HepG2 (cell line): ENCODE measurements around the gene RHBDL1. TPM values are rescaled to one million over a fixed set of nuclear protein-coding genes. Genes with fewer than 3 reads are reported as not detected.

Experiments used
- CAMTA2 ChIP-seq: sonication (generic); formaldehyde crosslinking; IDR thresholded peaks from 2 replicates; pipeline ENCODE4 v1.4.0; 2020; ENCODE audit warnings: mild to moderate bottlenecking, missing genetic modification reagents, borderline replicate concordance
- ELF3 ChIP-seq: IDR thresholded peaks from 2 replicates; pipeline ENCODE4 v1.6.1; 2016; ENCODE audit warnings: missing genetic modification reagents, missing compliant biosample characterization
- ETS1 ChIP-seq: sonication (generic); formaldehyde crosslinking; IDR thresholded peaks from 2 replicates; pipeline ENCODE4 v1.4.0; 2020; ENCODE audit warnings: missing genetic modification reagents
- FOXP4 ChIP-seq: sonication (generic); formaldehyde crosslinking; IDR thresholded peaks from 2 replicates; pipeline ENCODE4 v1.4.0; 2020; ENCODE audit warnings: missing genetic modification reagents
- NR2F6 ChIP-seq, 2 experiments: IDR thresholded peaks; 2 replicates each; pipeline ENCODE4 v1.6.1; 2016; ENCODE audit warnings: antibody characterized with exemption in 1 of 2, mild to moderate bottlenecking in 1 of 2
- ONECUT2 ChIP-seq: sonication (generic); formaldehyde crosslinking; IDR thresholded peaks from 2 replicates; pipeline ENCODE4 v1.4.0; 2020; ENCODE audit warnings: missing genetic modification reagents
- RORA ChIP-seq: sonication (generic); formaldehyde crosslinking; IDR thresholded peaks from 2 replicates; pipeline ENCODE4 v1.5.0; 2020; ENCODE audit warnings: mild to moderate bottlenecking, missing genetic modification reagents, moderate library complexity
- SP4 ChIP-seq: sonication (generic); formaldehyde crosslinking; IDR thresholded peaks from 2 replicates; pipeline ENCODE4 v1.8.1; 2023; ENCODE audit warnings: mild to moderate bottlenecking, missing genetic modification reagents
- TFAP4 ChIP-seq: sonication (generic); IDR thresholded peaks from 2 replicates; pipeline ENCODE4 v1.6.1; 2016; ENCODE audit warnings: low read depth, borderline replicate concordance
- THAP11 ChIP-seq: IDR thresholded peaks from 2 replicates; pipeline ENCODE4 v1.6.1; 2016; ENCODE audit warnings: missing biosample characterization, missing genetic modification reagents
- ZHX2 ChIP-seq, 2 experiments: sonication (generic) in 1 of 2; formaldehyde crosslinking in 1 of 2; IDR thresholded peaks; 2 replicates each; pipeline versions ENCODE4 v1.6.1 to v1.9.0; 2014 to 2022; ENCODE audit warnings: antibody characterized with exemption in 1 of 2, borderline replicate concordance in 1 of 2, inconsistent platforms in 1 of 2, low read depth in 1 of 2, missing genetic modification reagents in 1 of 2
- ZNF235 ChIP-seq: sonication (generic); formaldehyde crosslinking; IDR thresholded peaks from 2 replicates; pipeline ENCODE4 v1.8.1; 2023; ENCODE audit warnings: mild to moderate bottlenecking, missing genetic modification reagents, borderline replicate concordance
- ZNF275 ChIP-seq: sonication (generic); formaldehyde crosslinking; IDR thresholded peaks from 2 replicates; pipeline ENCODE4 v1.8.0; 2022; ENCODE audit warnings: missing genetic modification reagents, mild to moderate bottlenecking, inconsistent platforms, borderline replicate concordance
- ZNF768 ChIP-seq: sonication (generic); formaldehyde crosslinking; IDR thresholded peaks from 2 replicates; pipeline ENCODE4 v1.4.0; 2020; ENCODE audit warnings: missing genetic modification reagents
- polyA plus RNA-seq, 8 experiments: library from polyadenylated mRNA; depleted of rRNA in 3 of 8; stranded (reverse) in 7 of 8; unstranded in 1 of 8; fragments of >200 nt; fragmentation: Illumina TruSeq in 4 of 8; extraction: Trizol in 4 of 8; gene quantifications; 2 replicates each; pipeline versions ENCODE4 v1.2.1 to v1.2.3, GENCODE V29; 2011 to 2016; ENCODE audit warnings: low read depth in 4 of 8, missing spikeins in 1 of 8, mixed read lengths in 1 of 8; ENCODE audit not compliant: insufficient read depth in 1 of 8
- total RNA-seq, 5 experiments: library from RNA; depleted of rRNA; stranded (reverse); fragments of >200 nt; fragmentation: Illumina TruSeq; extraction: Trizol; gene quantifications; 2 replicates each; pipeline ENCODE4 v1.2.3, GENCODE V29; 2016; ENCODE audit warnings: low read depth in 1 of 5

RHBDL1 gene
- total and polyA plus RNA-seq, 2 of the 13 experiments (the other 11 are each of a cell fraction or from before 2014, with no cell fraction given) = 1.8 to 3.8 TPM

- no peak for TF ChIP-seq TFAP4
- peak; percentile 82 for TF ChIP-seq SP4 (CRISPR knock-in tag)
- TF ChIP-seq ZNF235 (CRISPR knock-in tag) = 0 out of 2 replicates have a peak, but pooled peaks have one; percentile 52
- 0 out of 2 replicates have a peak, but pooled peaks have one; percentile 25 for TF ChIP-seq ONECUT2 (CRISPR knock-in tag)
- peak; percentile 9; the same call in 1 of the 2 replicates for TF ChIP-seq ETS1 (CRISPR knock-in tag)
- TF ChIP-seq RORA = 0 out of 2 replicates have a peak, but pooled peaks have one; percentile 4
- TF ChIP-seq THAP11 (CRISPR knock-in tag) = 0 out of 2 replicates have a peak, but pooled peaks have one; percentile 41
- peak; percentile 46; the same call in 1 of the 2 replicates for TF ChIP-seq ELF3
- TF ChIP-seq ZNF275 (CRISPR knock-in tag) = peak; percentile 41; the same call in 1 of the 2 replicates
- TF ChIP-seq ZHX2 (IDR thresholded peaks at IDR 0.05; ENCODE audit: low read depth) = peak; percentile 41; the same call in 1 of the 2 replicates
- TF ChIP-seq ZHX2 (CRISPR knock-in tag; IDR thresholded peaks at IDR 0.05; ENCODE audit: borderline replicate concordance) = no peak
- TF ChIP-seq NR2F6 (IDR thresholded peaks at IDR 0.05) = no peak
- TF ChIP-seq NR2F6 (CRISPR knock-in tag; IDR thresholded peaks at IDR 0.05) = peak; percentile 59; the same call in 1 of the 2 replicates
- TF ChIP-seq CAMTA2 (CRISPR knock-in tag) = 0 out of 2 replicates have a peak, but pooled peaks have one; percentile 84
- peak; percentile 36; the same call in 1 of the 2 replicates for TF ChIP-seq ZNF768 (CRISPR knock-in tag)
- peak; percentile 53; the same call in 1 of the 2 replicates for TF ChIP-seq FOXP4
Observed at GRCh38 chr16:641326-642188, 33.9 kb upstream of the RHBDL1 start, which contains the start of gene MCRIP2 (continued).
